ENCODE measurements around the gene MAP1A.

DNA sequence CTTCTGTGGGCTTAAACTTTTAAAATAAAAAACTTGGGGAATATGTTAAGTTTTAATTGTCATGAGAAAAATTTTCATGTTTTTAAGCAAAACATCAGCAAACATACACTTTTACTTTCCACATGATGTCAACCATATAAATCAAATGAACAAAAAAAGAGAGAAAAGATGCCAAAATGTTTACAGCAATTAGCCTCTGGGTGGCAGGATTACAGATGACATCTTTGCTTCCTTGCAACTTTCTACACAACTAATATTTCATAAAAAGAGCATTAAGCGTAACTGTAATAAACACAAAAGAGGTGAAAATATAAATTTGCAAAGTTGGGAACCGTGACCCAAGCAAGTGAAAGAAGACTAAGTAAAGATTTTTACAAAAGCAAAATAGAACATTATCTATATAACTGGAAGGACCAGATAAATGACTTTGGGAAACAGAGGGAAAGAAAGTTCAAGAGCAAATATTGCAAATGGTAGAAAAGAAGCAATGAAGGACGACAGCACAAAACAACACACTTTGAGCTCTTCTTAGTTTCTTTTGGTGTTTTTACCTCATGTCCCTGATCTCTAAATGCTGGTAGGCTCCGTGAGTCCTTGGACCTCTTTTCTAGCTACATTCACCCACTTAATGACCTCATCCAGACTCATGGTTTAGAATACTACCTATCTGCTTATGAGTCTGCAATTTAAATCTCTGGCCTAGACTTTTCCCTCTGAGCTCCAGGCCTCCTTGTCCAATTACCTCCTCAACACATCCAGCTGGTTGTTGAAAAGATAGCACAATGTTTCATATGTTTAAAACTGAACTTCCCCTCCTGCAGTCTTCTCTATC is 33.9 kb upstream of the MAP1A start:
- no peak for TF ChIP-seq POLR2A (IDR thresholded peaks at IDR 0.05; ENCODE audit: low read depth, low read length)
- no peak for TF ChIP-seq TAF1 (IDR thresholded peaks at IDR 0.05; ENCODE audit: borderline replicate concordance, low read depth, low read length)
- no peak for TF ChIP-seq POLR2AphosphoS5 (IDR thresholded peaks at IDR 0.05; ENCODE audit: low read depth, low read length)

All from GM12892 (cell line).